Measurements from ENCODE around the gene SPNS3.

The SPNS3 gene, protein sequence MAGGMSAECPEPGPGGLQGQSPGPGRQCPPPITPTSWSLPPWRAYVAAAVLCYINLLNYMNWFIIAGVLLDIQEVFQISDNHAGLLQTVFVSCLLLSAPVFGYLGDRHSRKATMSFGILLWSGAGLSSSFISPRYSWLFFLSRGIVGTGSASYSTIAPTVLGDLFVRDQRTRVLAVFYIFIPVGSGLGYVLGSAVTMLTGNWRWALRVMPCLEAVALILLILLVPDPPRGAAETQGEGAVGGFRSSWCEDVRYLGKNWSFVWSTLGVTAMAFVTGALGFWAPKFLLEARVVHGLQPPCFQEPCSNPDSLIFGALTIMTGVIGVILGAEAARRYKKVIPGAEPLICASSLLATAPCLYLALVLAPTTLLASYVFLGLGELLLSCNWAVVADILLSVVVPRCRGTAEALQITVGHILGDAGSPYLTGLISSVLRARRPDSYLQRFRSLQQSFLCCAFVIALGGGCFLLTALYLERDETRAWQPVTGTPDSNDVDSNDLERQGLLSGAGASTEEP

DNA sequence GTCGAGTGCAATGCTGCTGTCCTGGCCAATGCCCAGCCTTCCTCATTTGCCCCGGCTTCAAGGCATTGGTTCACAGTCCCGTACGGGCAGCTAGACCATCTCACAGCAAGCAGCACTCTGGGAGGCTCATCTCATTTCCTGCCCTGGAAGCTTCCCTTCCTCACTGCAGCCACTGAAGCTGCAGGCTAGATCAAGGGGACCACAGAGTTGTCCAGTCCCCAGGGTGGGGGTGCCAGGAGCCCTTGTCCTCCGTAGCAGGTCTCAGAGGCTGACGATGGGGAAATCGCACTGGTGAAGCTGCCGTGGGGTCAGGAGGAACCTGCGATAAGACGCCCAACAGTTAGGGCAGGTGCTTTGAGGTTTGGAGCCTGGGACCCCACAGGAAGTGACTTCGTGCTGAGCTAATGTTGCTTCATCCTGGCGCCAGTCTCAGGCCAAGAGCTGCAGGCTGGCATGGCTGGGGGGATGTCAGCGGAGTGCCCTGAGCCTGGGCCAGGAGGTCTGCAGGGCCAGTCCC, at the start of gene SPNS3:
Gene SPNS3 (plus strand): TSS at position 426 of the 517 bp plus-strand sequence. CDS start 28 bp downstream, at position 454.
- no peak for DNase-seq

DNA sequence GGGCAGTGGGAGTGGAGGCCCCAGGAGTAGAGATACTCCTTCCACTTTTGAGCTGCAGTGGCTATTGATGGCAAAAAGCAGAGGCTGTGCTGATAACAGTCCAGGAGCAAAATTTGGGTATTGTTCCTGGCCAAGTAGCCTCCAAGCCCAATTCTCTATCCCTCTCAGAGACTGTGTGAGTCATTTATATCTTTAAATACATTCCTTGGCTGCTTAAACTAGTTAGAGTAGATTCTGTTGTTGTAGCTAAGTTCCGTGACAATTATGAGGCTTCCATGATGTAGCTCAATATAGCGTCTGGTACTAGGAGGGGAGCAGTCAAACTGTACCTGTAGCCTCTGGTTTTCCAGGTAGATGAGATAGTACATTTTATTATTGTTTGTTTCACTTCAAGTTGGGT, 47.3 kb upstream of the SPNS3 start:
- no peak for DNase-seq

DNA sequence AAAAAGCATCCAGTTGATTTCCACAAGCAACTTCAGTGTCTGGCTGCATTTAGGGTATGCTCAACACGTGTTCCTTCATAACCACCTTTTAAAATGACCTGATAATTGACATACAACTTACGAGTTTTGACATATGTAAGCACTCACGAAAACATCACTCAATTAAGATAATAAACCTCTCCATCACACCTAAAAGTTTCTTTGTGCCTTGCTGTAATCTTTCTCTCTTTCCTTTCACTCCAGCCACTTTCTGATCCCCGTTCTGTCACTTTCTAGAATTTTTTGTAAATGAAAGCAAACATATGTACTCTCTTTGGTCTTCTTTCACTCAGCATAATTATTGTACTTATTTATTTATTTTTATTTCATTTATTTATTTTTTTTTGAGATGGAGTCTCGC, 46.6 kb upstream of the SPNS3 start:
- no peak for DNase-seq

DNA sequence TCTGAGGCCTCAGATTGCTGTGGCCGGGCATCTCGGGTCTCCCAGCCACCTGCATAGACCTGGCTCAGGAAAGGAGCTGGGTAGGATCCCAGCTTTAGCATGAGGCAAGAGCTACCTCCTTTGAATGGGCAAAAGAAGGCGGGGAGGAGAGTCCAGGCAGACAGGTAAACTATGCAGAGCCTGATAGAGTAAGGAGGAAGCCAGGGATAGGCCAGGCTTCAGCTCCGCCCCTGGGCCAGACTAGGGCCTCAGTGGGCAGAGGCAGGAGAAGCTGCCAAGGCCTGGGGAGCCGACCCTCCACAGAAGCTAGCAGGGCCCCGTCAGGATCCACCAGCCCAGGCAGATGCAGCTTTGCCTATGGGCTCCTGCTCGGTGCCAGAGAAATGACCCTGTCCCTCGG, 44.7 kb upstream of the SPNS3 start:
- DNase-seq, result no peak

DNA sequence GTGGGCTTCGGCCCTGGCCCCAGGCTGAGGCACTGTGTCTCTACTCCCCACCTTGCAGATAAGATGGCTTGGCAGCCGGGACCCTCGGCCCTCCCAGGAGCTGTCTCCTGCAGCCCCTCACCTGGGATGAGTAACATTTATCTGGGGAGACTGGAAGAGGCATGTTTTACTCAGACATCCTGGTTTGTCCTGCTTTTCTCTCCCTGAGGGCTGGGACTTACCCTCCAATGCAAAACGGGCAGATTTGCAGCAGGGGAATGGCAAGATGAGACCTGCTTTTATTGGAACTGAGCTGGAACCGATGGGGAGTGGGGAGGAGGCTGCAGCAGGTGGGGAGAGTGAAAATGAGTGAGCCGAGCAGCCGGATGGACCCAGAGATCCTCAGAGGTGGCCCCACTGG, 39.9 kb upstream of the SPNS3 start:
- no peak for DNase-seq

DNA sequence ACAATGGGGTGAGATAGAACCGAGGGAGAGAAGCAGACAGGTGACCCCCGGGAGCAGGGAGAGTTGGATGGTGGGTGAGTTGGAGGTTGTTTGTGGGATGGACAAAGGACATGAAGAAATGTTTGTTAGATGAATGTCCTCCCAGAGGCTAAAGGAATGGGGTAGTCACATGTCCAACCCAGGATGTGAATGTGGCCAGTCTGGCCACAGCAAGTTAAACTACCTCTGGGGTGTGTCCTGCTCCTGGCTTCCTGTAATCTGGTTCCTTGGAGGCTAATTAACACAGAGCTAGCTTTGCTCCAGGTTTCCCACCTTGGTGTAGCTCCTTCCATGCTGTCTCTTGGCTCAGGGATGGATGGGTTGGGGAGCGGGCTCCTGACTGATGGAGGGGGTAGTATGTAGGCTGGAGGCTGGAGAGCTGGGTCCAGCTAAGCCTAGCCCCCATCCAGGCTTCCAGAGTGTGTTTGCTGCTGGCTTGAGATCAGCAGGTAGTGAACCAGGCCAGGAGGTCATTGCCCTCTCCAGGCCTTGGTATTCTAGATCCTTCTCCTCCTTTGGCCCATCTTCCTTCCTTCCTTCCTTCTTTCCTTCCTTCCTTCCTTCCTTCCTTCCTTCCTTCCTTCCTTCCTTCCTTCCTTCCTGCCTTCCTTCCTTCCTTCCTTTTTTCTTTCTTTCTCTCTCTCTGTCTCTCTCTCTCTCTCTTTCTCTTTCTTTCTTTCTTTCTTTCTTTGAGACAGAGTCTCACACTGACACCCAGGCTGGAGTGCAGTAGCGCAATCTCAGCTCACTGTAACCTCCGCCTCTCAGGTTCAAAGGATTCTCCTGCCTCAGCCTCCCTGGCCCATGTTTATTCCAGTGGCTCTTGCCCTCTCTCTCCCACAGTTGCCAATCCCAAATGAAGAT, 39.3 kb upstream of the SPNS3 start:
- DNase-seq, result no peak

DNA sequence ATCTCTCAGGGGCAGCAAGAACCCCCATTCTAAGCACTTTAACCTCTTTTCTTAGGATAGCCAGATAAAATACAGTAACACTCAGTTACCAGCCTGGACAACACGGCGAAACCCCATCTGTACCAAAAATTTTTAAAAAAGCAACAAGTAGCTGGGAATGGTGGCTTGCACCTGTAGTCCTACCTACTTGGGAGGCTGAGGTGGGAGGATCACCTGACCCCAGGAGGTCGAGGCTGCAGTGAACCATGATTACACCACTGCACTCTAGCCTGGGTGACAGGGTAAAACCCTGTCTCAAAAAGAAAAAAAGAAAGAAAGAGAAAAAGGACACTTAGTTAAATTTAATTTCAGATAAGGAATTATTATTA, 38.6 kb upstream of the SPNS3 start:
- DNase-seq, result no peak

DNA sequence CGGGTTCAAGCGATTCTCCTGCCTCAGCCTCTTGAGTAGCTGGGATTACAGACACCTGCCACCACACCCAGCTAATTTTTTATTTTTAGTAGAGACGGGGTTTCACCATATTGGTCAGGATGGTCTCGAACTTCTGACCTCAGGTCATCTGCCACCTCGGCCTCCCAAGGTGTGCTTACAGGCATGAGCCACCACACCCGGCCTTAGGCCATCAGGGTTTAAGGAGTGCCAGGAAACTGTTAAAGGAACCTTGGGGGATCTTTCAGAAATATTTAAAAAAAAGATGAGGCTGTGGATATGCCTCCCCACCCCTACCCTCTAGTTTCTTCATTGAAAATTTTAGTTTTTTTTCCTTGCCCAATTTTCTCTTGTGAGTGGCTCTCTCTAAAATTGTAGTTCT, 35.9 kb upstream of the SPNS3 start:
- no peak for DNase-seq

DNA sequence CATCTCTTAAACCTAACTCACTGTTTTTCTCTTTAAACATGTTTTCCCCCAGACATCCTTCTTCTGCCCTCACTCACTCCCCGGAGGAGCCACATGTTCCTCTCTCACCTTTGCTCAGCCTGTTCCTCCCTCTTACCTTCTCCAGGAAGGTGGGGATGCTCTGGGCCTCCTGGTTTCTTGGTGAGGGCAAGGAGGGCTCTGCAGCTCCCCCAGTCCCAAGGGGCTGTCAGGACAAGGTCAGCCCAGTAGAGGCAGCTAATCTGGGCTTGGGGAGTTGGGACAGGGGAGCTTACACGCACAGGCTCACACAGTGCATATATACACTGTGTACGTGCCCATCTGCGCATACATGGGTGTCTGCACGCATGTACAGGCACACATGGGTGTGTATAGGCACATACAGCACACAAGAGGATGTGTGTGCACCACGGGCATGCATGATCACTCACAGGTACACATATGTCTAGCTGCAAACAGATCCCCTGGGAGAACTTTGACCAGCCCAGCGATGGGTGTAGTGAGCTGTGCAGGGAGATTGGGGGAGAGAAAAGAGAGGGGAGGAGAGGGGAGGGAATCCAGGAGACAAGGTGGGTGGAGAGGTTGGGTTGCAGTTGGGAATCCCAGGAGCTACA, 28.6 kb upstream of the SPNS3 start:
- DNase-seq, result no peak

DNA sequence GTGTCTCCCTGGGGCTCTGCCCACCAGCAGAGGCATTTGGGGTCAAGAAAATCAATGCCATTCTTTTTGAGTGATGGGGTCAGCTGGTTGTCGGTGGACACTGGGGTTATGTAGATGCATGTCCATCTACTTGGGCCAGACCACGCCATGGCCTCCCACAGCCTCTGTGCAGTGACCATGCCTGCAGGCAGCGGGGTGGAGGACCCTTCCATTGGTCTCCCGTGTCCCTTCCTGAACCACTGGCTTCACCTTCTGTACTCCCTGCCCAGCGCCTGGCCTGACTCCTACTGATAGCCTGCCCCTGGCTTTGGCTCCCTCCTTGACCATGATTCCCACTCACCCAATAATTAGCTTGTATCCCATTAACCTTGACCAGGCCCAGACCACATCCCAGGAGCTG, 28.0 kb upstream of the SPNS3 start:
- DNase-seq, result no peak

DNA sequence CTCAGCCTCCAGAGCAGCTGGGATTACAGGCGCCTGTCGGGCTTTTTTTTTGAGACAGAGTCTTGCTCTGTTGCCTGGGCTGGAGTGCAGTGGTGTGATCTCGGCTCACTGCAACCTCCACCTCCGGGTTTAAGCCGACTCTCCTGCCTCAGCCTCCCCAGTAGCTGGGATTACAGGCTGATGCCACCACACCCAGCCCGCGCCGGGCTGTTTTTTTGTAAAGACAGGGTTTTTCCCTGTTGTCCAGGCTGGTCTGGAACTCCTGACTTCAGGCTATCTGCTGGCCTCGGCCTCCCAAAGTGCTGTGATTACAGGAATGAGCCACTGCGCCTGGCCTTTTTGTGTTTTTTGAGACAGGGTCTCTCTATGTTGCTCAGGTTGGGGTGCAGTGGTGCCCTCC, 27.4 kb upstream of the SPNS3 start:
- DNase-seq, result no peak

DNA sequence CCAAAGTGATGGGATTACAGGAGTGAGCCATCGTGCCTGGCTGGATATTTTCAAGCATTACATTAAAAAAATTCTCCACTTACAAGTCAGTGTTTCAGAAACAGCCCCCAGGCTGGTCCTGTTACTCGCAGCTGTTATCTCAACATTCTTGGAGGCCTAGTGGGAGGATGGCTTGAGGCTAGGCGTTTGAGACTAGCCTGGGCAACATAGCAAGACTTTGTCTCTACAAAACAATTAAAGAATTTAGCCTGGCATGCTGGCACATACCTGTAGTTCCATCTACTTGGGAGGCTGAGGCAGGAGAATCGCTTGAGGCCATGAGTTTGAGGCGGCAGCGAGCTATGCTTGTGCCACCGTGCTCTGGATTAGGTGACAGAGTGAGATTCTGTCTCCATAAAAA, 26.5 kb upstream of the SPNS3 start:
- no peak for DNase-seq

DNA sequence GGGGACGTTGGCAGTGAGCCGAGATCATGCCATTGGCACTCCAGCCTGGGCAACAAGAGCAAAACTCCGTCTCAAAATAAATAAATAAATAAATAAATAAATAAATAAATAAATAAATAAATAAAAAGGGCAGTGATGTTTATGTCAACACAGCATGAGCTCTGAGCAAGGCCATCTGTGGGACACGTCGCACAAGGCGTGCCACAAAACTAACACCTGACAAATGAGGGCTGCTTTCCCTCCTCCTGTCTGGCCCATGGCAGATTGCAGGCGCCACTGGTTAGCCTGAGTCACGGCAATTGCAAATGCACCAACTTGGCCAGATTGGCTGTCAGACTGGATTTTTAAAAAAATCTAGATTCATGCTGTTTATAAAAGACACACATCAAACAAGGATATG, 25.9 kb upstream of the SPNS3 start:
- no peak for DNase-seq

DNA sequence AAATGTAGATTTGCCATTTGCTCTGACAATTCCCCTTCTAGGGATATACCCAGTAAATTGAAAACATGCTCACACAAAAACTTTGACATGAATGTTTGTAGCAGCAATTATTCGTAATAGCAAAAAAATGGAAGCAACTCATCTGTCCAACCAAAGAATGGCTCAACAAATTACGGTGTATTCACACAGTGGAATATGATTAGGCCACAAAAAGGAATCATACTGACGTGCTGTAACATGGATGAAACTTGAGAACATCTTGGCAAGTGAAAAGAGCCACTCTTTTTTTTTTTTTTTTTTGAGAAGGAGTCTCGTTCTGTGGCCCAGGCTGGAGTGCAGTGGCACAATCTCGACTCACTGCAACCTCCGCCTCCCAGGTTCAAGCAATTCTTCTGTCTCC, 24.1 kb upstream of the SPNS3 start:
- no peak for DNase-seq

DNA sequence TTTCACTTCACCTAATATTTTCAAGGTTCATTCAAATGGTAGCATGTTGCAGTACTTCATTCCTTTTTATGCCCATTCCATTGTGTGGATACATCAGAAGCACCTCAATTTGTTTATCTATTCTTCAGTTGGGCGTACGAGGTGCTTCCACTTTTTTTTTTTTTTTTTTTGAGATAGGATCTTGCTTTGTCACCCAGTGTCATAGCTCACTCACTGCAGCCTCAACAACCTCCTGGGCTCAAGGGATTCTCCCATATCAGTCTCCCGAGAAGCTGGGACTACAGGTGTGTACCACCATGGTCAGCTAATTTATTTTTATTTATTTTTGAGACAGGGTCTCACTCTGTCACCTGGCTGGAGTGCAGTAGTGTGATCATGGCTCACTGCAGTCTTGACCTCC, 22.5 kb upstream of the SPNS3 start:
- no peak for DNase-seq

DNA sequence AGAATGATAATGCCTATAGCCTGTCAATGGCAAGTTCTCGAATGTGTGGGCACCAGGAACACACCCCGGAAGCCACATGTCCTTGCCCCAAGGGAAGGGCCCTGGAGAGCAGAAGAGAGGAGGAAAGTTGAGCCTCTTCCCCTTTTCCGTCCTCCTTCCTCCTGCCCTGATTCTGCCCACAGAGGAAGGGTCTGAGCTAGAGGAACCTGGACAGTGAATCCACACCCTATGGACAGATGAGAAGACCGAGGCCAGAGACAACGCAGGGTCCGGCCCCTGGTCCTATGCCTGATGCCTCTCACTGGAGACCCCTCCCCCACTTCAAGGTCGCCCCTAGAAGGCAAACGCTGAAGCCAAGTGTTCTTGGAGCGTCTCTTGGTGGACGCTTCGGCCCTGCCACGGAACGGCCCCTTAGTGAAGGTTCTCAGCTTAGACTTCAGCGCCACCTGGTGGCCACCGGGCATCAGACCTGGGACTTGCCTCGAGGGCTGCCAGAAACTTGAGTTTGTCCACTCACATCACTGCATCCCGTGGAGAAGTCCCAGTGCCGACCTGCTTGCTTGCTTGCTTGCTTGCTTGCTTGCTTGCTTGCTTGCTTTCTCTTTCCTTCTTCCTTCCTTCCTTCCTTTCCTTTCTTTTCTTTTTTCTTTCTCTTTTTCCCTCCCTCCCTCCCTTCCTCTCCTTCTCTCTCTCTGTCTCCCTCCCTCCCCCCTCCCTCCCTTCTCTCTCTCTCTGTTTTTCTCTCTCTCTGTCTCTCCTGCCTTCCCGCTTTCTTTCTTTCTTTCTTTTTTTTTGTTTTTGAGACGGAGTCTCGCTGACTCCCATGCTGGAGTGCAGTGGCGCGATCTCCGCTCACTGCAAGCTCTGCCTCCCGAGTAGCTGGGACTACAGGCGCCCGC, 20.6 kb upstream of the SPNS3 start:
- DNase-seq, result peak; percentile 90

DNA sequence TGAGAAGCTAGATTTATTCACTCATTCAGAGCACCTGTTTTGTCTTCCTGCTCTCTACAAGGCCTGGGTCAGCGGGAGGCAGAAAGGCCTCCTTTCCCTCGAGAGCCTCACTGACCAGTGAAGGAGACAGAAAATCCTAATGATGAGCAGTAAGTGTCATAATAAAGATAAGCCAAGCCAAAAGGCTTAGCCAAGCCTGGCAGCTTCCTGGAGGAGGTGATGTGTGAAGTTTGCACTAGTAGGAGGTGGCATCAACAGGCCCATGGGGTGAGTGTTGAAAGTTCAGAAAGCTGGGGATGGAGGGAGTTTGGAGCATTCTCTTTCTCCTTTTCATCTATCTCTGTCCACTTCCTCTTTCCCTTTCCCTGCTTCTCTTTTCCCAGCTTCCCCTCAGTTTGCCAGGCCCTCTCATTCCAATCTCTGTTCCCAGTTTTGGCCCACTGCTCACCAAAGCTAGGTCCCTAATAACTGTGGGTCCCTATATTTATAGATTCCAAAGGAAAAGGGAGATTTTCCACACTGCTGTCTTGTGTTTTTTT, 16.5 kb upstream of the SPNS3 start:
- DNase-seq, result no peak

DNA sequence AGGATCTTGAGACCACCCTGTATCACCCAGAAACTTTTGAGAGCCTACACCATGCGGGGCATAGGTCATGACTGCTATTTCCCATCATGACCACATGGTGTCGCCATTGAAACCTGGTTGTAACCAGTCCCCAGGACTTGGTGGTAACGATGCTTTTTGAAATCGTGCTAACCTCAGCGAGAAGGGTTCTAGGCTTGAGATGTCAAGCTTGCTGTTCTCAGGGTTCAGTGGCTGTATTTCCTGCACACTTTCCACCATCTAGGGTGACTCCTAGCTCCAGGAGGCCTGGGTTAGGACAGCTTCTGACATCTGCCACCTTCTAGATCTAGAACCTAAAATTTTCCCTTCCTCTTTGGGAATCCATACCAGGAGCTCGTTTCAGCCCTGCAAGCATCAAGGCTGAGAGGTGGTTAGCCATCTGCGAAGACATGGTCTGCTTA, 13.0 kb upstream of the SPNS3 start:
- DNase-seq, result no peak

DNA sequence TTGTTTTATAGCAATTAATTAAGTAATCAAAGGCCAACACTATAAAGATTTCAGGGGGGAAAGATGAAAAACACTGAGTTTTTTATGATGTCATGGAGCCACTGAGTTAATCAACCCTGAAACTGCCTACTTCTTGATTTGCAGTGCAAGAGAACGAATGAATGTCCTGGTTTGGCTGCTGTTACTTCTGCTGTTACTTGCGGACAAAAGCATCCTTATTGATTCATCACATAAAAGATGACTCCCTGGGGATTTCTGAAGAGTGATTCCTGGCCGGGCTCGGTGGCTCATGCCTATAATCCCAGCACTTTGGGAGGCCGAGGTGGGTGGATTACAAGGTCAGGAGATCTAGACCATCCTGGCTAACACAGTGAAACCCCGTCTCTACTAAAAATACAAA, 10.9 kb upstream of the SPNS3 start:
- no peak for DNase-seq

DNA sequence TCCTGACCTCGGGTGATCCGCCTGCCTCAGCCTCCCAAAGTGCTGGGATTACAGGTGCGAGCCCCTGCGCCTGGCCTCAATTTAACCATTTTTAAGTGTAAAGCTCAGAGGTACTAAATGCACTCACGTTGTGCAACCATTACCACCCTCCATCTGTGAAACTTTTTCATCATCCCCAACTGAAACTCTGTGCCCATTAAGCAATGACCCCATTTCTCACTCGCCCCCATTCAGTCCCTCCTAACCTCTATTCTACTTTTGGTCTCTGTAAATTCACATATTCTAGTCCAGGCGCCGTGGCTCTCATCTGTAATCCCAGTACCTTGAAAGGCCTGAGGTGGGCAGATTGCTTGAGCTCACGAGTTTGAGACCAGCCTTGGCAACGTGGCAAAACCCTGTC, 8.3 kb upstream of the SPNS3 start:
- DNase-seq, result no peak

DNA sequence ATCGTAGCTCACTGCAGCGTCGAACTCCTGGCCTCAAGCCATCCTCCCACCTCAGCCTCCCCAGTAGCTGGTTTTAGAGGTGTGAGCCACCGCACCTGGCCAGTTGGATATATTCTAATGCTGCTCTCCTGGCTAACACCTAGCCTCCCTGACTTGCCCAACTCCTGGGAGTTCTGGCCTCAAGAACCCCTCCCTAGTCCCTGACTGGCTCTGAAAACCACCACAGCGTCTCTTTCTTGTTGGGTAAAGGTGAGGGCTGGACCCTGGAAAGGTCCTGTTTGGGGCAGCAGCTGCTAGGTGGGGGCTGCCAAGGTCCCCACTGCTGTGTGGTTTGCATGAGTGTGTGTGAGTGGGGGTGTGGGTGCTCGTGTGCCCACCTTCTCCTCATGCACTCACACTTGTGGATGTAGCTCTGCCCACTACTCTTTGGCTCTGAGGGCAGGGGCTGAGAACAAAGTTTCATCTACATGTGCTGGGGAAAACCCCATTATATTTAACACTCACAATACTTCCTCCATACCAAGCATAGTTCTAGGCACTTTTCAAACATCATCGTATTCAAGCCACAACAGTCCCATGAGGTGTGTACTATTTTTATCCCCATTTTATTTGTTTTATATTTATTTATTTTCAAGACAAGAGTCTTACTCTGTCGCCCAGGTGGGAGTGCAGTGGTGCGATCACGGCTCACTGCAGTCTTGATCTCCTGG, 7.1 kb upstream of the SPNS3 start:
- DNase-seq, result no peak
